Fibroblast of mammary gland (primary cell): Measurements from ENCODE around the gene CDH13.

Source experiments
- DNase-seq: peaks from one replicate; pipeline ENCODE4 v3.0.0-alpha.2; 2010; ENCODE audit warnings: low read depth
- H3K4me3 ChIP-seq: 2 replicates; pipeline ENCODE4 v1.5.1; 2011; ENCODE audit warnings: low read depth, mild to moderate bottlenecking, low read length, moderate library complexity; ENCODE audit not compliant: control insufficient read depth
- CTCF ChIP-seq: conservative IDR thresholded peaks from 2 replicates; pipeline ENCODE4 v1.5.1; 2011; ENCODE audit warnings: low read depth, low read length, inconsistent platforms; ENCODE audit not compliant: control insufficient read depth, insufficient read depth

The CDH13 gene

GRCh38 chr16:82709987-82710386 is 83.2 kb downstream of the CDH13 start:
- TF ChIP-seq CTCF: no peak
- no peak overlapping the region for H3K4me3 ChIP-seq
- no peak for DNase-seq

GRCh38 chr16:82713778-82714177 is 87.0 kb downstream of the CDH13 start:
- H3K4me3 ChIP-seq: no peak overlapping the region
- DNase-seq: no peak
- no peak for TF ChIP-seq CTCF

GRCh38 chr16:82715160-82715559 is 88.4 kb downstream of the CDH13 start:
- no peak for DNase-seq
- H3K4me3 ChIP-seq: no peak overlapping the region
- no peak for TF ChIP-seq CTCF

- no peak for TF ChIP-seq CTCF
- no peak for DNase-seq
- H3K4me3 ChIP-seq: no peak overlapping the region
Measured at GRCh38 chr16:82715833-82716232, 89.1 kb downstream of the CDH13 start.

GRCh38 chr16:82716361-82716855 is 89.6 kb downstream of the CDH13 start:
- DNase-seq: no peak
- no peak for TF ChIP-seq CTCF
- no peak overlapping the region for H3K4me3 ChIP-seq

- no peak for DNase-seq
- no peak for TF ChIP-seq CTCF
- H3K4me3 ChIP-seq: no peak overlapping the region
Measured at GRCh38 chr16:82720414-82720813, 93.6 kb downstream of the CDH13 start.

GRCh38 chr16:82726306-82726705 is 99.5 kb downstream of the CDH13 start:
- no peak for DNase-seq
- no peak for TF ChIP-seq CTCF
- no peak overlapping the region for H3K4me3 ChIP-seq
